Measurements from ENCODE around the gene GDNF.
"Not testable (repeated sequence)": the region's sequence is repeated elsewhere in the genome, so short reads cannot be mapped to it uniquely, and the experiment has no call there.

GDNF gene, protein sequence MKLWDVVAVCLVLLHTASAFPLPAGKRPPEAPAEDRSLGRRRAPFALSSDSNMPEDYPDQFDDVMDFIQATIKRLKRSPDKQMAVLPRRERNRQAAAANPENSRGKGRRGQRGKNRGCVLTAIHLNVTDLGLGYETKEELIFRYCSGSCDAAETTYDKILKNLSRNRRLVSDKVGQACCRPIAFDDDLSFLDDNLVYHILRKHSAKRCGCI

DNA sequence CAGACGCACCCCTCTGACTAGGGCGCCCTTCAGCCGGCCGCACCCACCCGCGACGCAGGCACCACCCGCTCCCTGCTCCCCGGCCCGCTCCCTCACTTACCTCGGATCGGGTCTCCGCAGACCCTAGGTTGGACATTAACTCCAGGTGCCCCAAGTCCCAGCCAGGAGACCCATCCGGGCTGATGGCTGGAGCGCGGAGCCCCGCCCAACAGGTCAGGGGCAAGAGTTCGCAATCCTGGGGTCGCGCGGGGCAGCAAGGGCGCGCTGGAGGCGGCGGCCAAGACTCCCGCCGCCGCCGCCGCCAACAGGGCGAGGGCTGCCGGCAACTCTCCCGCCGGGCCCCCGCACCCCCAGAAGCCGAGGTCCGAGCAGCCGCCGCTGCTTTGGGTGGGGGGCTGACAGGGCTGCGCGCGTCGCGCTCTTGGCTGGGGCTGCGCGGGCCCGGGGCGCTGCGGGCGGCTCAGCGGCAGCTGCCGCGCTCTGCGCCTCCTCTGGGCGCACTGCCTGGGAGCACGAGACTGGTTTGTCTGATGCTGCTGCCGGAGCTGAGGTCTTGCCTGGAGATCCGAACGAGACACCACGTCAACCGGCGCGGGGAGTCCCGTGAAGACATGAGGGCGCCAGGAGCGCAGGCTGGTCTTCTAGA lies at the start of gene GDNF:
GDNF (minus strand) TSS at position 635 of the 646 bp plus-strand sequence. CDS start 5,245 bp downstream, outside the sequence.
- DNase-seq, result no peak

DNA sequence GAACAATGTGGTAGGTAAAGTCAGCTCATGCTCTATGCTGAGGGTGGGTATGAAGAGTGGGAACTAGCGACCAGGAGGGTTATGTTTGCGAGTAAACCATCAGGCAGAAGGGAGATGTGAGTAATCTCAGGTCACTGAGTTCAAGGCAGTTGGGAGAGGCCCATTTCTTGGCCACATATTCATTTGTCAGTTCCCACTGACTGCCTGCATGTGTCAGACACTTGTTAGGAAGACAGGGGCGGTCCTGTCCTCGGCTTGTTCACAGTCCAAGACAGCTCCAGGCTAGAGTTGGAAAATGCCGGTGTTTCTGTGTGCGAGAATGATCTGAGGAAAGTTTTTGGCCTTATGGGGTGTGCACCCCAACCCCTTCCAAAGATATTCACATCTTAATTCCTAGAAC lies 48.6 kb upstream of the GDNF start:
- DNase-seq, result no peak

DNA sequence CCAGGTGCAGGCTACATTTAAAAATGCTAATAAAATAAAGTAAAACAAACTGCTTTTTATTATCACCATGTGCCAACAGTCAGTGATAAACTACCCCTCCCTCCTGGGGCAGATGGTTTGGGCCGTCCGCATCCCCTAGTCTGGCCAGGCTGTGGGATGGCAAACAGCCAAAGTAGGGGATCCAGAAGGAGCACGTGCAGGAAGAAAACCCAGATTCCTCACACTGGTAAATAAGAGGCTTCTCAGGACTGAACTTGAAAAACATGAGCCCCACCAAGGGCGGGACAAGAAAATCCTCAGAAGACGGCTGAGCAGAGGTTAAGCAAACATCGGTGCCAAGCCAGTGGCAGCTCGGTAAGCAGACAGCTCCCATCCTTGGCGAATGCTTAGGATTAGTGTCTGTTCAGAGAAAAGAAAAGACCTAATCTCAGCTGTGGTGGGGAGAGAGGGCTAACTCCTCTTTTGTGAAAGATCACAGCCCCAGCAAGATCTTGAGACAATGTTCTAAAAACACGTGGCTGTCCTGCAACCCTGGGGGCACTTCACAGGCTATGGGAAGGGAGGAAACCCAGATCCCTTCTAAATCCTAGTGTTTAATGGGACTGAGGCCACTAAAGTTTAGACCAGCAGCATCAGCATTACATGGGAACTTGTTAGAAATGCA lies 46.5 kb upstream of the GDNF start:
- DNase-seq, result no peak

DNA sequence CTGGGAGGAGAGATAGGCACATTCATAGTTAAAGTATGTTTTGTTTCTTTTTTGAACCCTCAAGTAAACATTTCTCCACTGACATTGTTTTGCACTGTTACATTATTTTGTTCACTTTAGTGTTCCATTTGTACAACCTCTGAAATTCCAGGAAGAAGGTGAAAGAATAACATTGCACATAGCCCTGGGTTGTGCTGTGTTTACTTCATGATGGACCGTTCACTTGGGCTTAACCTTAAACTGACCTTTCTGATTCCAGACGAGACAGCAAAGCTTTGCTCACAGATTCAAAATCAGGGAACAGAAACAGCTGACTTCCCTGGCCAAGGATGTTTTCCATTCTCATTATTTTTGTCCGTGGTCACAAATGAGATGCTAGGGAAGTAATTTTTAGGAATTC lies 42.8 kb upstream of the GDNF start:
- DNase-seq, result no peak

DNA sequence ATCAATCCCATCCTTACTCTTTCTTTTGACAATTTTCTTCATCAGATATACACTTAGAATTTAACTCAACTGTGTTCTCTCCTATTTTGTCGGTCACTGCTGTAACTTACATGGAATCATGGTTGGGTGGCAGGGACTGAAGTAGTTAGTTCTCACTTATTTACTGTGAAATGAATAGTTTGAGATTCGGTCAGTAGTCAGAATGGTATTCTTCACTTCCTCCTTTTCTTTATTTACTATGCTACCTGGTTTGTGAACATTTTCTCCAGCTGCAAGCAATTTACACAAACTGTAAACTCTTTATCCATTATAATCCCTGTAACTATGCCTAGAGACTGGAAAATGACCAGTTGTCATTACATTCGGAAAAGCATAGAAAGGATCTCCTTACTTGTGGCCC lies 41.5 kb upstream of the GDNF start:
- no peak for DNase-seq

DNA sequence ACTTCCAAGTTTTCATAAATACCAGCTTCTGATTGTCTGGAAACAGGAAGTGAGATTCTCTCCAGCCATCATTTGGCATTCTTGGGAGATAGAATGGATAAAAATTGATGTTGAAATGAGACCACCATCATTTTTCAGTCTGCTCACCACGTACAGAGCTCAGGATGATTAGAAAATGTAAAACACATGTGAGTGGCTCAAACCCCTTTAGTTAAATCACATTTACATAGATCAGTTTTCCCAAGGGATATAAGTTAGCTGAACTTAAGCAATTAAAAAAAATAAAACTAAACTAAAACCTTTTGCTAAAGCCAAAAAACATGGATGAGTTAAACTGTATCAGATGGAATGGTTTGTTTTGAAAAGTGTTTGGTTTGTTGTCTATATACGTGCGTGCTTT lies 37.1 kb upstream of the GDNF start:
- no peak for DNase-seq

DNA sequence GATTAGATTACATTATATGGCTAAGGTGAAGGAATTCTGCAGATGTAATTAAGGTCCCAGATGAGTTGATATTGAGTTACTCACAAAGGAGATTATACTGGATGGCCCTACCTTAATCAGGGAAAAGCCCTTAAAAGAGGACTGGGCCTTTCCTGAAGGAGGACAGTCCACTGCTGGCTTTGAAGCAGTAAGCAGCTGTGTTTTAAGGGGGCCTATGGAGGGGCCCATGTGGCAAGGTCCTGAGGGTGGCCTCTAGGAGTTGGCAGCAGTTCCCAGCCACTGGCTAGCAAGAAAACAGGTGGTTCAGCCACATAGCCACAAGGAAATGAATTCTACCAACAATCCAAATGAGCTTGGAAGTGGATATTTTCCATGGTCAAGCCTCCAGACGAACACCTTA lies 36.4 kb upstream of the GDNF start:
- no peak for DNase-seq

DNA sequence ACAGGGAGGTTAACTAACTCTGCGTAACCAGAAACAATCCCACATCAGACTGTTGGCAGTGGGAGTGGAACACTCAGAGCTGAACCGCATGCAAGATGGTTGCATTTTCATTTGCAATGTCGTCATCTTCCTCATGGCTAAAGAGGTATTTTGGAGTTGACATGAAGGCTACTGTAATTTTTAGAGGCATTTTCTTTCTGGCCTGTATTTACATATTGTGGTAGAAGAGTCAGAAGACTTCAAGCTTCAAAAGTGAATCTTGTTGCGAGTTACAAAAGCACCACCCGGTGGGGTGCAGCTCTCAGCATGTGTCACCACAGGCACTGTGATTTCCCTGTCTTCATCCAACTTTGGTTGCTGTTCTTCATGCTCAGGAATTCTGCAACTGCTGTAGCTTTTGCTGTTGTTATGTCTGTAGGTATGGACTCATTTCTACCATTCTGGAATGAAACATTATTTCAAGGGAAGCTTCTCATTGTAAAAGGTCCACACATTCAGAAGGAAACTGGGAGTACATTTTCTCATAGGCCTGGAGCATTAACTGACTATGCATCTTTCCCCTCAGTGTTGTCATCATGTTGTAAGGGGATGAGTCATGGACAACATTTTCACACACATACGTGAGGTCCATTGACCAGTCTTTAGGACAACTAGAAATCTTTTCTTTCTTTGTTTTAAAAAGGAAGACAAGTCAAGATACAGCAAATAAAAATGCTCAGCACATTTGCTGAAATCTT lies 35.4 kb upstream of the GDNF start:
- DNase-seq, result no peak

DNA sequence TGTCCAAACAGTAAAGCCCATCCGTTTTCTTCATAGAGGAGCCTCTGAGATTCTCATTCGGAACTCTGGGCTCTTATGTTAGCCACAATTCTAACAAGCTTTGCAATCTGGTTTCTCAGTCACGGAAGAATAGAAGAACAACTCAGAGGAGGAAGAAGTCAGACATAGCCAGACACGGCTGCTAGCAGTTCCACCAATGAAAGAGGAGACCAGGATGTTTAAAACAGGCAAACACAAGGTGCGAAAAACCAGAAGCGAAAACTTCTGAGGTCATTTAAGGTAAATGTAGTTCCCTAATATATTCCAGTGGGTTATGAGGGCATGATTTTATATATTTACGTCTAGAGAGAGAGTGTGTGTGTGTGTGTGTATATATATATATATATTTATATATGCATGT lies 34.1 kb upstream of the GDNF start:
- no peak for DNase-seq

DNA sequence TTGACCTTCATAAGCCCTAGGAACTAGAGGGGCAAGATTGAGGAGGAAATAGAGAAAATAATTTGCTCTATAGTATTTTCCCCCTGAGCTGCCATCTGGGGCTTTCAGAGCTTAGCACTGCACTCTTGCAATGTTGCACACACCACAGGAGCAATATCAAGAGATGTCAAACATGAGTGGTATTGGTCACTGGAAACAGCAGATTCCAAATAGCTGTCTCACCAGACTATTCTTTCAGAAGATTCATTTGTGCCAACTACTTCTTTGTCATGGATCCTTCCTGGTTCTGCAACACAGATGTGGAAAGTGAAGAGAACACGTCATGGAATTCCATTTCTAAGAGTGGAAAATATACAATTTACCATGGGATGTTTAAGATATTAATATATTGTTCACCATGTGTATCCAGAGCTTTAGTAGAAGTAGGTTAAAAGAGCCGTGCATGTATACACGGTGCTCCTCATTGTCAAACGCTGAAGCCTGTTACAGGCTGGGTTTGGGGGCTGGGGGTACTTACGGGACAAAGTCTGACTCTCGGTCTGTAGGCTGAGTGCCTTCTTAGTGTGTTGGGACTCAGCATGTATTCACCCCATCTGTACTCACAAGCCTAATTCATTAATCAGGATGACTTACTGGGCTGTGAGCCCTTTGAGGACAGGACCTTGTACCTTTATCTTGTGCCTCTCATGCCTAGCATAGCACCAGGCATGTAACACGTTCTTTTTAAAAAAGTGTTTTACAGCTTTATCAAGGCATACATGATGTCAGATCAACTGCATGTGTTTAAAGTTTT lies 31.4 kb upstream of the GDNF start:
- no peak for DNase-seq

DNA sequence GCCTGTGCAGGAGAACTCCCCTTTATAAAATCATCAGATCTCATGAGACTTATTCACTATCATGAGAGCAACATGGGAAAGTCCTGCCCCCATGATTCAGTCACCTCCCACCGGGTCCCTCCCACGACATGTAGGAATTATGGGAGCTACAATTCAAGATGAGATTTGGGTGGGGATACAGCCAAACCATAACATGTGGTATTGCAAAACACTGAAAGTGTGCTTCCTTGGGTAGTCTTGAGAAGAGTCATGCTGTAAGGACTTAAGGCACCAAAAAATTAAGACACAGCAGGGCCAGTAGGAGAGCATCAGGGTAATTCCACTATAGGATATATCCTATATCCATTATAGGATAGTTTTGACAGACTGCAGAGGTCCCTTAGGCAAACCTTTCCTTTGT lies 29.4 kb upstream of the GDNF start:
- no peak for DNase-seq

DNA sequence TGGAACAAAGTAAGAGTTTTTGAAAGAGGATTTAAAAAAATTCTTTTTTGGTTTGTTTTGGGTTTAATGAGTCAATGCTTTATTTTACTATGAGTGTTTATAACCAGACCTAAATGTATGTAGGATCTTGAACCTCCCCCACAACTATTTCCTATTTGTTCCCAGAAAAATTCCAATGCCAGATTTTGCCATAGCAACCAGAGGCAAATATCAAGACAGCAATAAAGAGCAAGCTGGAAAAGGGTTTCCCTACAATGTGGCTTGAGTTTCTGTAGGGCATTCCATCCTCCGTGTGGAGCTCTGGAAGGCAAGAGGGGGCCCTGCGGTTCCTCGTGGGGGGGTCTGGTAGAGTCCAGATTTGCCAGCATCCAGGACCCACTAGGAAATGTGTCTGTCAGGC lies 27.8 kb upstream of the GDNF start:
- no peak for DNase-seq

DNA sequence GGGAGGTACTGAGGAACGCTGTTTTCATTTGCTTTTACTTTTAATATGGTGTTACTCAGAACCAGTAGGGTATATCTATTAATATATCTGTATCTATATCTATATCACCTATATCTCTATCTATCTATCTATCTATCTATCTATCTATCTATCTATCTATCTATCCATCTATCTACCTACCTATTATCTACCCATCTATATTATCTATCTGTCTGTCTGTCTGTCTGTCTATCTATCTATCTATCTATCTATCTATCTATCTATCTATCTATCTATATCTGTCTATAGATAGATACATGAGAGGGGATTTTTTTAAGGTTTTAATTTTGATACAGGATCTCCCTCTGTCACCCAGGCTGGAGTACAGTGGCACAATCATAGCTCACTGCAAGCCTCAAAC lies 23.1 kb upstream of the GDNF start:
- DNase-seq, result not testable (repeated sequence)

DNA sequence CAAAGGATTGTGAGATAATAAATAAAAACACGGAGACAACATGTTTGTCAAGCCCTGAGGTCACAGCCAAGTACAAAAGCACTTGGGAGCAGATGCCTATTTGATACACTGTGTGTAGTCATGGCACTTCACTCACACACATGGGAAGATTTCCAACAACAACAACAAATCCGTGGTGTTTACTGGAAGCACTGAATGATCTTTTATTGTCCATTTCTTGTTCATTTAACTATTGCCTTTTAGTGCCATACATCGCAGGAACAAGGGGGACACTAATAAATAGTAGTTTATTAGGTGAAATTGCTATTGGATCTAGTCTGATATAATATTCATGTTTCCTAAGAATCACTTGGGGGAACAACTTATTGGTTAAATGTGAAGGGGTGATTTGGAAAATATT lies 20.4 kb upstream of the GDNF start:
- DNase-seq, result no peak

DNA sequence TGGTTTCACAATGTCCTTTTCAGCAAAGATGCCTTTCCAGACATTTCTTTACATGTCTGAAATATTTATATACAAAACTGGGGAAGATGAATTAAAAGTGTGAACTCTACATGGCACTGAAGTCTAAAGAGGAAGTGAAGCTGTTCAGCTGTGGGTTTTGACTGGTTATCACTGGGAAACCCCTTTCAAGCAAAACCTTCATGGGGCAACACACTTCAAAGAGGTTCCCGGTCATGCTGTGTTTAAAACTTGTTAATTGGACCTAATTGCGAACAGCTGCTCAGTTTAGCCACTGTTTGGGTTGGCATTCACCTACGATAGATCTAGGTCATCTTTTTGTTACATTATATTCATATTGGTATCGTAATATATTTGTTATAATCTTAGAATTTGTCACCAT lies 20.0 kb upstream of the GDNF start:
- no peak for DNase-seq

DNA sequence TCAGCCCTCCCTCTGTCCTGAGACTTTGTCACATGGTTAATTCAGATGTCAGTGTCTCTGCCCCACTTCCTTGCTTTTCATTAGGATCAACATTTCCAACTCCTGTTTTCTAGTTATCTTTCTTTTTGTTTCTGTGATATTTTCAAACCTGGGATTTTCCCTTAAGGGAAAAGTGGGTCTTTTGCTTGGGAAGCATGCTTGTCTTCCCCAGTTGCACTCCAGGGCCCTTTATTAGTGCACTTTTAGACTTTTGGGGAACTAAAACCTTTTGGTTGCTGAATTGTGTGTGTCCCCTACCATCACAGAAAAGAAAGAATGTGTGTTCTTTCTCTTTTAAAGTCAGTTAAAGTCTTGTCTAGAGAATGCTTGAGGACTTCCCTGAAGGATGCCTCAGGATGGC lies 18.4 kb upstream of the GDNF start:
- no peak for DNase-seq

DNA sequence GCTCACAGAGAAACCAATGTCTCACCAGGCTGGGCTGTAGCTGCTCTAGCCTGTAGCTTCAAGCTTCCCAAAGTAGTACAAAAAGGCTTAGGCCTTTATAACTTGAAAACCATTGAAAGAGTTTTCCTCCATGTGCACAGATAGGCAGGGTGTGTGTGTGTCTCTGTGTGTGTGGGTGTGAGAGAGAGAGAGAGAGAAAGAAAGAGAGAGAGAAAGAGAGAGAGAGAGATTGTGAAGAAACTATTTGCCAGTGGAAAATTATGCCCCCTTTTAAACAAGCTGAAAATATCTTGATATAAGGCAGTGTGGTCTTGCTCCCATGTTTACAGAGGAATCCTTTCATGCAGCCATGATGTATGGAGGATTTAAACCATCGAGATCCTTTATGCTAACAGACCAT lies 17.9 kb upstream of the GDNF start:
- no peak for DNase-seq

DNA sequence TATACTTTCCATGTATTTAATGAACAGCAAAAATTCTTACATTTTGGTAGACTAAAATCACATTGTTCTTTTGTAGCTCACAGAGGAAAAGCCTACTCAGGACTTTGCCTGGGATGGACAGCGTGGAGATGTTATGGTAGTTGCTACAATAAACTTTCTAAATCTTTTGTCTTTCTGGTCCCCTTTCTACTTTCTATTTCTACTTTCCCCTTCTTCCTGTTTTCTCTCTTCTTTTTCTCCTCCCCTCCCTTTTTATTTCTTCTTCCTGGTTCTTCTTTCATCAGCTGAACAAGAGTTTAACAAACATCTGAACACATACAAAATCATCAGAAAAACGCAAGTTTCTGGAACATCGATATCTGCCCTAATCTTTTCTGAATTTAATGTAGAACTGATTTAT lies 15.6 kb upstream of the GDNF start:
- DNase-seq, result no peak

DNA sequence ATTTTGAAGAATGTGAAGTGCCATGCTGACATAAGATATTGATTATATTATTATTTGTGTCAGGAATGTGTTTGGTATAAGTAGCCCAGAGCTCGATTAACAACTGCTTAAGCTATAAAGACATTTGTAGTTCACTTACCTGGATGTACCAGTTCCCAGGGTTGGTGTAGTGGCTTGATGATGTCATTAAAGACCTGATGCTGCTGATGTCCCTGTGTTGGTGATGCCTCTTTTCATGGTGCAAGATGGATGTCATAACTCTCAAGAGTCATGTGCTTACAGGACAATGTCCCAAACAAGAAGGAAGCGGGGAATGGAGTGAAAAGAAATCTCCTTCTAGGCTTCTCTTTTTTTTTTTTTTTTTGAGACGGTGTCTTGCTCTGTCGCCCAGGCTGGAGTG lies 11.5 kb upstream of the GDNF start:
- no peak for DNase-seq

DNA sequence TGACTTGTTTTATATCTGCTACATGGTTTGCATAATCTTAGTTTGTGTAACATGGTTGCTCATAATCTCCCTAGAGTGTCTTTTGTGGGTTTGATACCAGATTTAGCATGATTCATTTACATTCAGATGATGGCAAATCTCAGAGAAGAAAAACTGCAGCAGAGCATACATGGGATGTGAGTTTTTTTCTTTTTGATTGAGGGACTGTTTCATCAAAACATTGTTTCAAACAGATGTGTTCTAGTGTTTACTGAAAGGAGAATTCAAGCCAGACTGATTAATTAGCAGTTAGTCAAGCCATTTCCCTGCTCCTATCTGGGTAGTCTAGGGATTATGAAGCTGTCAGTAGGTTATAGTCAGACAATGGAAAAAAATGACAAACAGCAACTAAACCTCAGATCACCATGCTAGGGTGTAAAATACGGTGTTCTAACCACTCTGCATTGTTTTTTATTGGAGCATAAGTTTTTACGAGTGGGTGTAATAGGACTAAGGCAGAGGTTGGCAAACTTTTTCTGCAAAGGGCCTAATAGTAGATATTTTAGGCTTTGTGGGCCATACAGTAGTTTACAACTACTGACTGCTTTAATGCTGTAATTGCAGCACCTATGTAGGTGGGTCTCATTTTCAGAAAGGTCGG lies 10.5 kb upstream of the GDNF start:
- DNase-seq, result no peak

DNA sequence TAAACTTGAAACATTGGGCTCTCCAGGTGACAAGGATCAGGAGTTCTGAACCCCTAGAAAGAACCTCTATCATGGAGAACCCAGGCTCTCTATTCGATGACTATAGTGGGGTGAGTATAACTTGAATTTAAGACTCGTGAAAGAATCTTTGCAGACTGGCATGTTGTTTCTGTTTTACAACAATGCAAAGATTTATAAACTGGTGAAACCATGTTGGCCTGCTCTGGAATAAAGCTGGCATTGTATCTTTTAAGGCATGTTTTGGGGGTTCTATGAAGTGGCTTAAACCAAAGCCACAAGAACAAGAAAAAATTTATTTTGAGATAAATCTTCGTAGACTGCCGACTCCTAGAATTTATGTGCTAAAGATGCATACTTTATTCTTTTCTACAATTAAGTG lies 9.8 kb upstream of the GDNF start:
- no peak for DNase-seq

DNA sequence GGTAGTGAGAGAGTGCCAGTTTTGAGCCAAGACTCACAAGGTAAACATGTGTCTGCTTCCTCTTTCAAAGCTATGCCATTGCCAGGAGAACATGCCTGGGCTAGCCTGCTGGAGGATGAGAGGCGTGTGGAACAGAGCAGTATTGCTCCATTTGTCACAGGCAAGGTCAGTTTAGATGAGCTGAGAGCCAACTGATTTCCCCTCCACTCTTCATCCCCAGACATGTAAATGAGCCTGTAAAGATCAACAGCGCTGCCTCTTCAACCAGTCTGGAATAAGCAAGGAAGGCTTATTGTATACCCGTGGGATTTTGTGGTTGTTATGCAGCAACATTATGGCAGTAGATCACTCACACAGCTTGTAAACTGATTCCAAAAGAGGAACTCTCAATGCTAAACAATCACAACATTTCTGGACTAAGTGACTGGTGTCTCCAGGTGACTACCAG lies 8.2 kb upstream of the GDNF start:
- DNase-seq, result no peak

Measured in NCI-H1048 (cell line).